H1 (cell line): Measurements from ENCODE around the gene NFKB1. TPM values are rescaled to one million over a fixed set of nuclear protein-coding genes. Genes with fewer than 3 reads are reported as not detected.

Source experiments
- CBX5 ChIP-seq: fragments of 300-800, 300-1000 bp; sonication (generic); IDR thresholded peaks from 2 replicates; pipeline ENCODE4 v1.7.1; 2016; ENCODE audit warnings: antibody characterized with exemption, low read length, low read depth
- CHD7 ChIP-seq: fragments of 300-600 bp; sonication (generic); IDR thresholded peaks from 2 replicates; pipeline ENCODE4 v1.7.1; 2012; ENCODE audit warnings: low read length, moderate library complexity, mild to moderate bottlenecking, inconsistent platforms; ENCODE audit not compliant: insufficient replicate concordance
- EZH2 ChIP-seq: fragments of 200-600 bp; sonication (generic); IDR thresholded peaks from 2 replicates; pipeline ENCODE4 v1.7.1; 2012; ENCODE audit warnings: low read depth, mild to moderate bottlenecking, moderate library complexity, low read length, inconsistent platforms; ENCODE audit not compliant: severe bottlenecking
- FOSL1 ChIP-seq: IDR thresholded peaks from 2 replicates; pipeline ENCODE4 v1.6.1; 2011; ENCODE audit warnings: mild to moderate bottlenecking, low read depth, low read length, moderate library complexity; ENCODE audit not compliant: insufficient read depth
- KDM1A ChIP-seq: fragments of 200-600, 300-600 bp; sonication (generic); IDR thresholded peaks from 2 replicates; pipeline ENCODE4 v1.7.1; 2016; ENCODE audit warnings: mild to moderate bottlenecking, low read length, borderline replicate concordance
- SUZ12 ChIP-seq: fragments of 200-600 bp; sonication (generic); IDR thresholded peaks from 2 replicates; pipeline ENCODE4 v1.6.1; 2012; ENCODE audit warnings: mild to moderate bottlenecking, inconsistent platforms, low read length, moderate library complexity, mixed read lengths
- polyA plus RNA-seq, 7 experiments: library from polyadenylated mRNA; depleted of rRNA in 3 of 7; stranded (reverse) in 5 of 7; unstranded in 2 of 7; fragments of >200 nt in 5 of 7; fragments of 200-250 nt in 2 of 7; gene quantifications; 1 replicate in 5 of 7; 2 replicates in 1 of 7; 4 replicates in 1 of 7; pipeline versions ENCODE4 v1.2.1 to v1.2.3, GENCODE V29; 2011 to 2013; ENCODE audit warnings: missing spikeins in 2 of 7, mixed read lengths in 2 of 7
- total RNA-seq: library from RNA; stranded (reverse); fragmentation: NEBNext Ultra II Directional; extraction: Animal tissue kit (Norgen Biotek cat#: 25700); gene quantifications from 2 replicates; pipeline ENCODE4 v1.2.1, GENCODE V29; 2021

Gene NFKB1
- total and polyA plus RNA-seq, 2 of the 8 experiments (the other 6 are each of a cell fraction or from before 2014, with no cell fraction given) = 2.9 to 6.8 TPM

GRCh38 chr4:102533348-102533747, 32.2 kb downstream of the NFKB1 start (continued):
- TF ChIP-seq KDM1A (no peak), CHD7 (no peak), EZH2 (no peak), FOSL1 (no peak), CBX5 (no peak), SUZ12 (no peak)
- TF ChIP-seq, all 59 proteins: peak for 0
